ENCODE measurements around the gene TNIP3. TPM values are rescaled to one million over a fixed set of nuclear protein-coding genes. Genes with fewer than 3 reads are reported as not detected.
A peak's percentile ranks its signal among the peaks of the same experiment; 100 is the strongest.

The TNIP3 gene
- total RNA-seq, 2 experiments from 2014 or later = 1.0 TPM; not detected in 1

DNA sequence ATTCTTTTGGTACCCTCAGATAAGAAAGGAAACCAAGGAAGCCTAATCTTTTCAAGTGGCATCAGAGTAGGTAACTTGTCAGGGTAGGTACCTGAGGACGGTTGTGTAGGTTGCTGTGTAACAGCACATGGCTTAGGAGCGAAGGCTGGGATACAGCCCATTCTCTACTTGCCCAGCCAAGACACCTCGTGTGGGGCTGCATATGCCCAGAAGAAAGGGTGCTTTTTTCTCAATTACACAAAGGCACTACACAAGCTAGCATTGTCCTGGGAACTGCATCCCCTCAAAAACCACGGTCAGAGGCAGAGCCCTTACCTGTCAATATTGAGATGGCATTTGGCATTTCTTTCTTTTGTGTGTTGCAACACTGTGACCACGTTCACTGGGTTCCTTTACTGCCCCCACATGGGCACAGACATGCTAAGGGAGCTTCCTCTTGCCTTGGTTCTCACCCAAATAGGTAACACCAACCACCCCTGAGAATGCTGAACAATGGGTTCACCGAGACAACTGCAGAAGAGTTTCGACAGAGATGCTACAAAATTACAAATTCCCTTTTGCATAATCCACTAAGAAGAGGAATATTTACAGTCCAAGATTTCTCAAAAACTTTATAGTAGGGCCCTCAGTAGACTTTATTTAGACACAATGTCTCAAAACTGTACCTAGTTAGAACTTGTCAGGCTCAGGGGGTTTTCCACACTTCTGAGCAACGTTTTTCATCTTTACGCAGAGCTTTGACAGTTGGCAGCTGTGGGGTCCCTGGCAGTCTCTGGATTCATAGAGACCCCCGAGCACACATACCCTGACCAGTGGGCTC is 35.8 kb upstream of the TNIP3 start:
- Histone ChIP-seq H4K20me1 (ENCODE audit: insufficient read depth, low read length) (no peaks in the 10 kb centered on the region), H2AFZ (ENCODE audit: low read length) (peak overlapping the region; percentile 40; the same call in 1 of the 2 replicates), H3K9me3 (ENCODE audit: low read length) (no peaks in the 10 kb centered on the region), H3K36me3 (ENCODE audit: insufficient read depth, low read length) (no peaks in the 10 kb centered on the region), H3K27ac (ENCODE audit: low read depth, low read length, poor library complexity, severe bottlenecking) (no peak overlapping the region), H3K4me1 (ENCODE audit: insufficient read depth, low read length, poor library complexity, severe bottlenecking) (no peaks in the 10 kb centered on the region), H3K4me2 (ENCODE audit: low read length) (no peak overlapping the region), H3K79me2 (ENCODE audit: insufficient read depth, low read depth, low read length) (no peaks in the 10 kb centered on the region), H3K9me2 (ENCODE audit: insufficient read depth, low read length) (no peaks in the 10 kb centered on the region), H3K4me3 (ENCODE audit: low read depth, low read length, poor library complexity, severe bottlenecking) (no peak overlapping the region)
- POLR2A ChIA-PET = interaction anchor here (0.8 kb wide), 1 partner anchor 22 kb away, joined by 3 read pairs; no protein-coding TSS in a partner anchor
- CTCF ChIA-PET (ENCODE audit: unreplicated experiment) = no interaction called here
- no TSS peak for BruUV-seq (replicated peaks)
- intact Hi-C loops (cut with micrococcal nuclease; ENCODE audit: unreplicated experiment) = no loop called here
- TF ChIP-seq EZH2phosphoT487 (IDR thresholded peaks at IDR 0.05; ENCODE audit: borderline replicate concordance, low read depth, low read length) = no peak
- TF ChIP-seq, protein P1, sequence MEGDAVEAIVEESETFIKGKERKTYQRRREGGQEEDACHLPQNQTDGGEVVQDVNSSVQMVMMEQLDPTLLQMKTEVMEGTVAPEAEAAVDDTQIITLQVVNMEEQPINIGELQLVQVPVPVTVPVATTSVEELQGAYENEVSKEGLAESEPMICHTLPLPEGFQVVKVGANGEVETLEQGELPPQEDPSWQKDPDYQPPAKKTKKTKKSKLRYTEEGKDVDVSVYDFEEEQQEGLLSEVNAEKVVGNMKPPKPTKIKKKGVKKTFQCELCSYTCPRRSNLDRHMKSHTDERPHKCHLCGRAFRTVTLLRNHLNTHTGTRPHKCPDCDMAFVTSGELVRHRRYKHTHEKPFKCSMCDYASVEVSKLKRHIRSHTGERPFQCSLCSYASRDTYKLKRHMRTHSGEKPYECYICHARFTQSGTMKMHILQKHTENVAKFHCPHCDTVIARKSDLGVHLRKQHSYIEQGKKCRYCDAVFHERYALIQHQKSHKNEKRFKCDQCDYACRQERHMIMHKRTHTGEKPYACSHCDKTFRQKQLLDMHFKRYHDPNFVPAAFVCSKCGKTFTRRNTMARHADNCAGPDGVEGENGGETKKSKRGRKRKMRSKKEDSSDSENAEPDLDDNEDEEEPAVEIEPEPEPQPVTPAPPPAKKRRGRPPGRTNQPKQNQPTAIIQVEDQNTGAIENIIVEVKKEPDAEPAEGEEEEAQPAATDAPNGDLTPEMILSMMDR (conservative IDR thresholded peaks at IDR 0.05; ENCODE audit: low read length) = 0 out of 2 replicates have a peak, but pooled peaks have one; percentile 23
- DNase-seq (ENCODE audit: low spot score) = no peak

DNA sequence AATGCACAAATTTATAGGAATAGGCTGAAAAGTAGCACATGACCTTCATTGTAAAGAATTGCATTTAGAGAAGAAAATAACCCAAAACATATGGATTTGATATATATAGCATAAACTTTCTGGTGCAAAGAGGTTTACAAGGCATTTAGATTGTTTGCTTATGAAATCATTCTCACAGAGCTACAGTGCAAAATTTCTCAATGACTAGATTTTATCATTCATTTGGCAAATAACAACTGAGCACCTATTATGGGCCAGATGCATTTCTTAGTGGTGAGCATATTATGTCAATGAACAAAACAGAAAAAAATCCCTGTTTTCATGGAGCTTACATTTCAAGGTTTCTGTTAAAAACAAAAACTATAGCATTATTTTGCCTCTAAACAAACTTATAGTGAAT is 34.1 kb upstream of the TNIP3 start:
- H3K4me1 ChIP-seq (ENCODE audit: insufficient read depth, low read length, poor library complexity, severe bottlenecking) = no peaks in the 10 kb centered on the region
- intact Hi-C loops (cut with micrococcal nuclease; ENCODE audit: unreplicated experiment) = no loop called here
- H3K9me2 ChIP-seq (ENCODE audit: insufficient read depth, low read length) = no peaks in the 10 kb centered on the region
- H3K79me2 ChIP-seq (ENCODE audit: insufficient read depth, low read depth, low read length) = no peaks in the 10 kb centered on the region
- H2AFZ ChIP-seq (ENCODE audit: low read length) = no peak overlapping the region
- DNase-seq (ENCODE audit: low spot score) = no peak
- no peak overlapping the region for H3K4me2 ChIP-seq (ENCODE audit: low read length)
- H3K27ac ChIP-seq (ENCODE audit: low read depth, low read length, poor library complexity, severe bottlenecking) = no peak overlapping the region
- ChIA-PET CTCF (ENCODE audit: unreplicated experiment) (no interaction called here), POLR2A (interaction anchor here (0.7 to 1.0 kb wide), 3 partner anchors 21 to 196 kb away, joined by 3 to 4 read pairs (median 3); no protein-coding TSS in a partner anchor)
- no TSS peak for BruUV-seq (replicated peaks)
- H4K20me1 ChIP-seq (ENCODE audit: insufficient read depth, low read length) = no peaks in the 10 kb centered on the region
- no peak overlapping the region for H3K4me3 ChIP-seq (ENCODE audit: low read depth, low read length, poor library complexity, severe bottlenecking)
- no peak for TF ChIP-seq EZH2phosphoT487 (IDR thresholded peaks at IDR 0.05; ENCODE audit: borderline replicate concordance, low read depth, low read length)
- TF ChIP-seq, protein P1 (conservative IDR thresholded peaks at IDR 0.05; ENCODE audit: low read length) = no peak
- H3K9me3 ChIP-seq (ENCODE audit: low read length) = no peaks in the 10 kb centered on the region
- no peaks in the 10 kb centered on the region for H3K36me3 ChIP-seq (ENCODE audit: insufficient read depth, low read length)

DNA sequence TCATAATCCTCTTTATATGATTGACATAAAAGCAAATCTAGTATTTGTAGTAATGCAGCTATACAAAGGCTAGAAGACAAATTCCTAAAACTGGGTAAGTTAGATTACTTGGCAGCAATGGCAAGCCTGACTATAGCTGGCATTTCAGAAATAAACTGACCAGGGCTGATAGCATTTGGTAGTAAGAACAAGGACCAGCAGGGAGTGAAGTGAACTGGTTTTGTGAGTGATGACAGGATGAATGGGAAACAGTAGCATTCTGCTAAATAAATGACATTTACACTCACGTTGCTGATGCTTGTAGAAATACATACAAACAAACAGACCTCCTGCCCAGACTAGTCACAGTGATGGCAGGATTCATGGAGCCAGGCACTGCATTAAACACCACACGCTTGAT is 31.5 kb upstream of the TNIP3 start:
- no peak overlapping the region for H3K4me3 ChIP-seq (ENCODE audit: low read depth, low read length, poor library complexity, severe bottlenecking)
- BruUV-seq (replicated peaks) = no TSS peak
- no peaks in the 10 kb centered on the region for H3K9me3 ChIP-seq (ENCODE audit: low read length)
- no peaks in the 10 kb centered on the region for H4K20me1 ChIP-seq (ENCODE audit: insufficient read depth, low read length)
- H3K79me2 ChIP-seq (ENCODE audit: insufficient read depth, low read depth, low read length) = no peaks in the 10 kb centered on the region
- CTCF ChIA-PET (ENCODE audit: unreplicated experiment) = no interaction called here
- H3K27ac ChIP-seq (ENCODE audit: low read depth, low read length, poor library complexity, severe bottlenecking) = no peak overlapping the region
- DNase-seq (ENCODE audit: low spot score) = no peak
- H3K4me2 ChIP-seq (ENCODE audit: low read length) = no peak overlapping the region
- H3K36me3 ChIP-seq (ENCODE audit: insufficient read depth, low read length) = no peaks in the 10 kb centered on the region
- POLR2A ChIA-PET = interaction anchor here (1.0 kb wide), 1 partner anchor 911 kb away, joined by 3 read pairs; no protein-coding TSS in a partner anchor
- intact Hi-C loops (cut with micrococcal nuclease; ENCODE audit: unreplicated experiment) = no loop called here
- TF ChIP-seq EZH2phosphoT487 (IDR thresholded peaks at IDR 0.05; ENCODE audit: borderline replicate concordance, low read depth, low read length) = no peak
- TF ChIP-seq, protein P1 (conservative IDR thresholded peaks at IDR 0.05; ENCODE audit: low read length) = no peak
- H3K4me1 ChIP-seq (ENCODE audit: insufficient read depth, low read length, poor library complexity, severe bottlenecking) = no peaks in the 10 kb centered on the region
- H2AFZ ChIP-seq (ENCODE audit: low read length) = no peak overlapping the region
- H3K9me2 ChIP-seq (ENCODE audit: insufficient read depth, low read length) = no peaks in the 10 kb centered on the region

Measured in OCI-LY7 (cell line).